Panc1 (cell line): Measurements from ENCODE around the gene PPP1R9A. TPM values are rescaled to one million over a fixed set of nuclear protein-coding genes. Genes with fewer than 3 reads are reported as not detected.

Source experiments
- ATAC-seq: fragments of 200-7000 bp; cut with Tn5 transposase; 2 replicates; pipeline ENCODE4 v1.9.1; 2020; ENCODE audit warnings: mild to moderate bottlenecking, moderate library complexity
- BruUV-seq: library from RNA; stranded (reverse); fragments of 400-500 nt; replicated peaks from 2 replicates; lab custom pipeline; 2021; lab: Mats Ljungman, UMichigan
- CTCF ChIA-PET: fragments of 300-600 bp; sonication (Branson Sonifier 250); formaldehyde crosslinking; loops from one replicate; lab custom pipeline; 2022; ENCODE audit warnings: antibody characterized with exemption; lab: Charles Lee
- POLR2A ChIA-PET: fragments of 300-600 bp; sonication (Branson Sonifier 250); formaldehyde crosslinking; loops from one replicate; lab custom pipeline; 2022; ENCODE audit warnings: antibody characterized with exemption; lab: Charles Lee
- DNase-seq: peaks from one replicate; pipeline ENCODE4 v3.0.0-alpha.2; 2010; ENCODE audit warnings: low read depth, low spot score
- H3K27ac ChIP-seq: 2 replicates; pipeline ENCODE4 v1.5.1; 2011; ENCODE audit warnings: mild to moderate bottlenecking, low read length, inconsistent platforms
- H3K27me3 ChIP-seq: fragments of 200-500 bp; sonication (Bioruptor generic); 2 replicates; pipeline ENCODE4 v1.6.0; 2014; ENCODE audit warnings: low read length, inconsistent platforms; ENCODE audit not compliant: control insufficient read depth, insufficient read depth
- H3K36me3 ChIP-seq: fragments of 200-500 bp; sonication (Bioruptor generic); 2 replicates; pipeline ENCODE4 v1.5.1; 2014; ENCODE audit warnings: inconsistent platforms, mild to moderate bottlenecking, low read length, moderate library complexity; ENCODE audit not compliant: control insufficient read depth, insufficient read depth
- H3K4me1 ChIP-seq: 2 replicates; pipeline ENCODE4 v1.5.1; 2011; ENCODE audit warnings: inconsistent platforms, mild to moderate bottlenecking, low read length, moderate library complexity; ENCODE audit not compliant: control insufficient read depth, insufficient read depth
- H3K4me3 ChIP-seq, 2 experiments: 2 replicates each; pipeline ENCODE4 v1.5.1; 2011 to 2012; ENCODE audit warnings: low read depth in 2 of 2, low read length in 2 of 2, mild to moderate bottlenecking in 2 of 2, inconsistent platforms in 1 of 2, moderate library complexity in 1 of 2
- H3K9me3 ChIP-seq: fragments of 200-500 bp; sonication (Bioruptor generic); 2 replicates; pipeline ENCODE4 v1.5.1; 2014; ENCODE audit warnings: low read depth, mild to moderate bottlenecking, inconsistent platforms, low read length, moderate library complexity; ENCODE audit not compliant: control insufficient read depth, insufficient read depth
- CTCF ChIP-seq: fragments of 450-650 bp; IDR thresholded peaks from 2 replicates; pipeline ENCODE4 v1.5.1; 2017; ENCODE audit warnings: mild to moderate bottlenecking
- POLR2AphosphoS5 ChIP-seq: IDR thresholded peaks from 2 replicates; pipeline ENCODE4 v1.6.1; 2012; ENCODE audit warnings: mild to moderate bottlenecking, low read depth, low read length, moderate library complexity
- REST ChIP-seq, 2 experiments: IDR thresholded peaks; 2 replicates each; pipeline ENCODE4 v1.6.1; 2011 to 2012; ENCODE audit warnings: low read depth in 2 of 2, control low read depth in 1 of 2, low read length in 1 of 2, mild to moderate bottlenecking in 1 of 2, moderate library complexity in 1 of 2; ENCODE audit not compliant: insufficient read depth in 1 of 2
- SIN3A ChIP-seq: IDR thresholded peaks from 2 replicates; pipeline ENCODE4 v1.6.1; 2012; ENCODE audit warnings: low read depth, mild to moderate bottlenecking, low read length, moderate library complexity, borderline replicate concordance; ENCODE audit not compliant: insufficient read depth
- TCF7L2 ChIP-seq: IDR thresholded peaks from 2 replicates; pipeline ENCODE4 v1.6.1; 2011; ENCODE audit warnings: mild to moderate bottlenecking, low read depth, low read length, inconsistent platforms
- in situ Hi-C: cut with HindIII; loops from 2 replicates; pipeline ENCODE4 v1.10.0; 2016; ENCODE audit warnings: low sequenced_read_pairs, low pct_unique_long_range_greater_than_20kb
- intact Hi-C: fragments of 100-400 bp; cut with micrococcal nuclease; formaldehyde crosslinking; loops from one replicate; pipeline ENCODE4 v1.10.0; 2022; ENCODE audit not compliant: unreplicated experiment
- total RNA-seq: library from RNA; stranded (reverse); gene quantifications from one replicate; pipeline ENCODE4 v1.2.1, GENCODE V29; 2021; ENCODE audit not compliant: unreplicated experiment

Gene PPP1R9A
- total RNA-seq, 1 experiment from 2014 or later, result 5.0 TPM

- Histone ChIP-seq H3K36me3 (no peaks in the 10 kb centered on the region), H3K4me1 (no peaks in the 10 kb centered on the region), H3K27ac (no peak overlapping the region), H3K4me3 (no peak overlapping the region), H3K9me3 (no peaks in the 10 kb centered on the region), H3K27me3 (no peaks in the 10 kb centered on the region)
- POLR2A ChIA-PET, result no interaction called here
- no peak for TF ChIP-seq SIN3A
- TF ChIP-seq CTCF, result no peak
- ATAC-seq (no peak), DNase-seq (no peak)
- in situ Hi-C loops, result no loop called here
- BruUV-seq, result no TSS peak
- CTCF ChIA-PET, result interaction anchor here (0.6 kb wide), 2 partner anchors 73 to 380 kb away, joined by 3 to 12 read pairs; no protein-coding TSS in a partner anchor
- intact Hi-C loops, result no loop called here
These were observed 232.5 kb downstream of the PPP1R9A start for GRCh38 chr7:95139922-95140321.

DNA sequence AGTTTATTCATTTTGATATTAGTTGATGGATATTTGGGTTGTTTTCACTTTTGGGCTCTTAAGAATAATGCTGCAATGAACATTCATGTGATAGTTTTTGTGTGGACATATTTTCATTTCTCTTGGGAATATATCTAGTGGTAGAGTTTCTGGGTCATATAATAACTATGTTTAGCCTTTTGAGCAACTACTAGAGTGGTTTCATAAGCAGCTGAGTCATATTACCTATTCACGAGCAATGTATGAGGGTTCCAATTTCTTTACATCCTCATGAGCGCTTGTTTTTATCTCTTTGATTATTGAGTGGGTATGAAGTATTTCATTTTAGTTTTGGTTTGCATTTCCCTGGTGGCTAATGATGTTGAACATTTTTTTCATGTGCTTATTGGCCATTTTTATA, 234.4 kb downstream of the PPP1R9A start:
- ATAC-seq, result no peak
- POLR2A ChIA-PET, result no interaction called here
- in situ Hi-C loops (no loop called here), intact Hi-C loops (no loop called here)
- Histone ChIP-seq H3K27me3 (no peaks in the 10 kb centered on the region), H3K27ac (no peak overlapping the region), H3K9me3 (no peaks in the 10 kb centered on the region), H3K4me3 (no peak overlapping the region), H3K4me1 (no peaks in the 10 kb centered on the region), H3K36me3 (no peaks in the 10 kb centered on the region)
- no TSS peak for BruUV-seq
- DNase-seq, result no peak
- no peak for TF ChIP-seq POLR2AphosphoS5
- TF ChIP-seq TCF7L2, result no peak
- TF ChIP-seq REST (IDR thresholded peaks at IDR 0.05; ENCODE audit: insufficient read depth in 1 of 2, low read depth in 2 of 2, low read length in 1 of 2), result no peak
- TF ChIP-seq CTCF, result no peak
- TF ChIP-seq SIN3A, result no peak
- CTCF ChIA-PET, result no interaction called here
